Measurements from ENCODE around the gene SKIC2. TPM values are rescaled to one million over a fixed set of nuclear protein-coding genes. Genes with fewer than 3 reads are reported as not detected.
A peak's percentile ranks its signal among the peaks of the same experiment; 100 is the strongest.
"Not testable (repeated sequence)": the region's sequence is repeated elsewhere in the genome, so short reads cannot be mapped to it uniquely, and the experiment has no call there.

SKIC2 gene
- total RNA-seq, 1 donor from 2014 or later, result 61.2 TPM

- H3K27ac Mint-ChIP-seq (ENCODE audit: unreplicated experiment); H3K4me3 Mint-ChIP-seq (ENCODE audit: unreplicated experiment); H3K27me3 Mint-ChIP-seq (ENCODE audit: low read depth); H3K9me3 Mint-ChIP-seq (ENCODE audit: low read depth); H3K36me3 Mint-ChIP-seq (ENCODE audit: low read depth); H3K4me1 Mint-ChIP-seq (ENCODE audit: low read depth): not testable (repeated sequence)
- DNase-seq (ENCODE audit: low spot score), result peak; percentile 50
These were observed 52.0 kb downstream of the SKIC2 start for GRCh38 chr6:32010856-32011530.

GRCh38 chr6:32012941-32013617, 54.1 kb downstream of the SKIC2 start:
- not testable (repeated sequence) for H3K27ac Mint-ChIP-seq (ENCODE audit: unreplicated experiment); H3K9me3 Mint-ChIP-seq (ENCODE audit: low read depth); H3K27me3 Mint-ChIP-seq (ENCODE audit: low read depth); H3K4me3 Mint-ChIP-seq (ENCODE audit: unreplicated experiment); H3K4me1 Mint-ChIP-seq (ENCODE audit: low read depth); H3K36me3 Mint-ChIP-seq (ENCODE audit: low read depth)
- DNase-seq (ENCODE audit: low spot score), result peak; percentile 77

GRCh38 chr6:32013738-32014137, 54.8 kb downstream of the SKIC2 start:
- not testable (repeated sequence) for H3K36me3 Mint-ChIP-seq (ENCODE audit: low read depth); DNase-seq (ENCODE audit: low spot score); H3K4me1 Mint-ChIP-seq (ENCODE audit: low read depth); H3K27me3 Mint-ChIP-seq (ENCODE audit: low read depth); H3K4me3 Mint-ChIP-seq (ENCODE audit: unreplicated experiment); H3K27ac Mint-ChIP-seq (ENCODE audit: unreplicated experiment); H3K9me3 Mint-ChIP-seq (ENCODE audit: low read depth)

DNA sequence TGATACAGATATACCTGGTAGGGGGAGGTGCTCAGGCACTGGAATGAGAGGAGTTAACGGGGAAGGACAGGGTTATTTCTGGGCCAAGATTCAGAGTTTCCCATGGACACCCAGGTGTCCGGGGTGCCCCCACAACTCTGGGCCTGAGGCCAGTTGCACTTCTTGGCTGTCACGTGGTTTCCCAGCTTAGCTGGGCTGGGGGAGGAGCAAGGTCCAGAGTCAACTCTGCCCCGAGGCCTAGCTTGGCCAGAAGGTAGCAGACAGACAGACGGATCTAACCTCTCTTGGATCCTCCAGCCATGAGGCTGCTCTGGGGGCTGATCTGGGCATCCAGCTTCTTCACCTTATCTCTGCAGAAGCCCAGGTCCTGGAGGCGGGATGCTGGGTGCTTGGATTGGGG, 55.6 kb downstream of the SKIC2 start, which contains the start of gene C4B:
C4B (plus strand) TSS at position 249 of the 400 bp plus-strand sequence; CDS start at position 300, 51 bp downstream.
- not testable (repeated sequence) for H3K9me3 Mint-ChIP-seq (ENCODE audit: low read depth); DNase-seq (ENCODE audit: low spot score); H3K4me3 Mint-ChIP-seq (ENCODE audit: unreplicated experiment); H3K27me3 Mint-ChIP-seq (ENCODE audit: low read depth); H3K36me3 Mint-ChIP-seq (ENCODE audit: low read depth); H3K4me1 Mint-ChIP-seq (ENCODE audit: low read depth); H3K27ac Mint-ChIP-seq (ENCODE audit: unreplicated experiment)

Small RNAs within 50 kb of the gene (microRNA-seq; reads per million reads assigned to microRNA genes)
- not detected for gene MIR1236 (ENCODE audit: borderline number of aligned reads)

Other genes with a start within 250 kb of the SKIC2 start
- not detected in 3 replicates for gene LY6G6D, start 243.8 kb upstream of the SKIC2 start, total RNA-seq
- 0.30 TPM in 1 of 3 replicates, not detected in the others for gene LY6G6C, start 237.4 kb upstream of the SKIC2 start, total RNA-seq
- gene MPIG6B, start 235.8 kb upstream of the SKIC2 start, total RNA-seq, result not detected in 3 replicates
- gene DDAH2, start 229.9 kb upstream of the SKIC2 start, total RNA-seq, result 66.4 to 99.6 TPM (median 95.7 TPM) in 3 replicates
- gene CLIC1, start 222.6 kb upstream of the SKIC2 start, total RNA-seq, result 256 to 328 TPM (median 317 TPM) in 3 replicates
- gene MSH5, start 219.2 kb upstream of the SKIC2 start, total RNA-seq, result 8.4 to 17.4 TPM (median 9.4 TPM) in 3 replicates
- 1.3 to 2.4 TPM (median 1.4 TPM) in 3 replicates for gene SAPCD1, start 196.5 kb upstream of the SKIC2 start, total RNA-seq
- gene VWA7, start 181.8 kb upstream of the SKIC2 start, total RNA-seq, result 0.15 to 0.62 TPM (median 0.17 TPM) in 3 replicates
- gene VARS1, start 163.4 kb upstream of the SKIC2 start, total RNA-seq, result 71.1 to 101 TPM (median 71.9 TPM) in 3 replicates
- gene LSM2, start 152.2 kb upstream of the SKIC2 start, total RNA-seq, result 35.0 to 42.5 TPM (median 35.7 TPM) in 3 replicates
- gene HSPA1L, start 143.9 kb upstream of the SKIC2 start, total RNA-seq, result 0.89 to 1.5 TPM (median 1.00 TPM) in 3 replicates
- 23.0 to 46.3 TPM (median 46.2 TPM) in 3 replicates for gene HSPA1A, start 143.6 kb upstream of the SKIC2 start, total RNA-seq
- 46.8 to 57.9 TPM (median 50.4 TPM) in 3 replicates for gene HSPA1B, start 131.4 kb upstream of the SKIC2 start, total RNA-seq
- 63.8 to 67.5 TPM (median 64.2 TPM) in 3 replicates for gene NEU1, start 96.4 kb upstream of the SKIC2 start, total RNA-seq
- gene SLC44A4, start 80.2 kb upstream of the SKIC2 start, total RNA-seq, result not detected in 3 replicates
- gene EHMT2, start 61.5 kb upstream of the SKIC2 start, total RNA-seq, result 37.7 to 53.0 TPM (median 40.0 TPM) in 3 replicates
- gene ZBTB12, start 57.1 kb upstream of the SKIC2 start, total RNA-seq, result 6.3 to 7.6 TPM (median 6.7 TPM) in 3 replicates
- 0.52 to 1.5 TPM (median 0.56 TPM) in 3 replicates for gene C2, start 31.5 kb upstream of the SKIC2 start, total RNA-seq
- 2.3 to 3.2 TPM (median 2.6 TPM) in 3 replicates for gene CFB, start 13.1 kb upstream of the SKIC2 start, total RNA-seq
- gene NELFE, start 204 bp upstream of the SKIC2 start, total RNA-seq, result 43.5 to 59.3 TPM (median 50.6 TPM) in 3 replicates
- gene DXO, start 13.0 kb downstream of the SKIC2 start, total RNA-seq, result 15.8 to 25.9 TPM (median 19.3 TPM) in 3 replicates
- gene C4A, start 22.9 kb downstream of the SKIC2 start, total RNA-seq, result 7.2 to 13.3 TPM (median 10.5 TPM) in 3 replicates
- 7.3 to 10.3 TPM (median 9.6 TPM) in 3 replicates for gene C4B, start 55.6 kb downstream of the SKIC2 start, total RNA-seq
- gene CYP21A2, start 79.2 kb downstream of the SKIC2 start, total RNA-seq, result 0.30 to 0.68 TPM (median 0.41 TPM) in 3 replicates
- gene TNXB, start 150.2 kb downstream of the SKIC2 start, total RNA-seq, result 1.9 to 2.9 TPM (median 2.3 TPM) in 3 replicates
- gene ATF6B, start 169.1 kb downstream of the SKIC2 start, total RNA-seq, result 68.0 to 86.5 TPM (median 68.7 TPM) in 3 replicates
- gene FKBPL, start 171.1 kb downstream of the SKIC2 start, total RNA-seq, result 4.3 to 6.3 TPM (median 4.9 TPM) in 3 replicates
- gene PRRT1, start 192.8 kb downstream of the SKIC2 start, total RNA-seq, result 0.73 to 1.6 TPM (median 1.3 TPM) in 3 replicates
- 35.6 to 37.9 TPM (median 35.8 TPM) in 3 replicates for gene PPT2, start 195.0 kb downstream of the SKIC2 start, total RNA-seq
- gene EGFL8, start 205.4 kb downstream of the SKIC2 start, total RNA-seq, result 14.3 to 16.3 TPM (median 15.4 TPM) in 3 replicates
- gene AGPAT1, start 216.9 kb downstream of the SKIC2 start, total RNA-seq, result 66.7 to 77.2 TPM (median 67.0 TPM) in 3 replicates
- 45.2 to 48.0 TPM (median 45.2 TPM) in 3 replicates for gene RNF5, start 219.2 kb downstream of the SKIC2 start, total RNA-seq
- gene AGER, start 225.1 kb downstream of the SKIC2 start, total RNA-seq, result 2.6 to 4.9 TPM (median 3.6 TPM) in 3 replicates
- 58.6 to 66.5 TPM (median 66.3 TPM) in 3 replicates for gene PBX2, start 231.0 kb downstream of the SKIC2 start, total RNA-seq
- gene GPSM3, start 233.5 kb downstream of the SKIC2 start, total RNA-seq, result 3.6 to 5.6 TPM (median 5.4 TPM) in 3 replicates

Data from chondrocyte (in vitro differentiated cells).